Spinal cord (tissue), 10 donors: ENCODE measurements around the gene ATAD3C. TPM values are rescaled to one million over a fixed set of nuclear protein-coding genes. Genes with fewer than 3 reads are reported as not detected.
A peak's percentile ranks its signal among the peaks of the same experiment; 100 is the strongest.

ENCODE experiments used
- DNase-seq, 6 donors: peaks; one replicate each; pipeline versions ENCODE4 v3.0.0 to v3.0.0-alpha.2; 2013 to 2015; ENCODE audit warnings: low spot score in 6 of 6, low read depth in 4 of 6
- H3K27ac ChIP-seq: one replicate; pipeline ENCODE4 v1.5.1; 2013; ENCODE audit warnings: low read depth, low read length, control low read depth
- H3K27me3 ChIP-seq: one replicate; pipeline ENCODE4 v1.6.1; 2013; ENCODE audit warnings: low read length; ENCODE audit not compliant: control insufficient read depth, insufficient read depth
- H3K36me3 ChIP-seq: one replicate; pipeline ENCODE4 v1.6.1; 2013; ENCODE audit warnings: low read length; ENCODE audit not compliant: control insufficient read depth, insufficient read depth
- H3K4me1 ChIP-seq: one replicate; pipeline ENCODE4 v1.6.1; 2013; ENCODE audit warnings: low read length; ENCODE audit not compliant: control insufficient read depth, insufficient read depth
- H3K4me3 ChIP-seq: one replicate; pipeline ENCODE4 v1.5.1; 2013; ENCODE audit warnings: low read depth, low read length, control low read depth
- H3K9me3 ChIP-seq: one replicate; pipeline ENCODE4 v1.6.1; 2013; ENCODE audit warnings: low read length; ENCODE audit not compliant: control insufficient read depth, insufficient read depth
- WGBS: methylation state at CpG from one replicate; pipeline ENCODE4 v1.1.5; 2013; ENCODE audit warnings: missing lambda C conversion rate; ENCODE audit not compliant: insufficient coverage; 5-methylcytosine and 5-hydroxymethylcytosine counted together
- polyA plus RNA-seq, 2 donors: library from polyadenylated mRNA; unstranded; fragments of 120-200 nt; gene quantifications; one replicate each; pipeline ENCODE4 v1.2.1, GENCODE V29; 2013; ENCODE audit not compliant: insufficient read length in 2 of 2
- total RNA-seq, 2 donors: library from RNA; depleted of rRNA in 1 of 2; stranded (reverse); fragments of 120-200 nt in 1 of 2; fragments of >200 nt in 1 of 2; gene quantifications; one replicate each; pipeline versions ENCODE4 v1.2.3 to v1.2.4, GENCODE V29; 2013 to 2014
- donor health status: healthy.

The ATAD3C gene
- total and polyA plus RNA-seq, 4 donors = 0.10 to 2.3 (median 0.70) TPM

GRCh38 chr1:1418464-1419362 lies 30.8 kb upstream of the ATAD3C start:
- H3K4me1 ChIP-seq = peaks cover 33% of the 10 kb centered on the region
- no peak for DNase-seq
- no peak overlapping the region for H3K4me3 ChIP-seq
- H3K27ac ChIP-seq = no peak overlapping the region
- H3K36me3 ChIP-seq = peaks cover 4% of the 10 kb centered on the region
- no peaks in the 10 kb centered on the region for H3K9me3 ChIP-seq
- H3K27me3 ChIP-seq = peaks cover 6% of the 10 kb centered on the region
- 82% methylated on average over 19 of the region's 26 CpGs for whole genome bisulfite sequencing

- Histone ChIP-seq H3K27ac (no peak overlapping the region), H3K4me3 (no peak overlapping the region)
These were observed 30.1 kb upstream of the ATAD3C start for GRCh38 chr1:1419363-1419812.

GRCh38 chr1:1419813-1420653 lies 29.5 kb upstream of the ATAD3C start:
- Histone ChIP-seq H3K27ac (no peak overlapping the region), H3K27me3 (peaks cover 6% of the 10 kb centered on the region)
- 17% methylated on average over 107 of the region's 112 CpGs for WGBS

More at GRCh38 chr1:1419363-1419812, 30.1 kb upstream of the ATAD3C start:
- H3K9me3 ChIP-seq = no peaks in the 10 kb centered on the region
- 85% methylated on average over 20 of the region's 21 CpGs for WGBS
- peaks cover 4% of the 10 kb centered on the region for H3K36me3 ChIP-seq
- H3K4me1 ChIP-seq = peaks cover 33% of the 10 kb centered on the region
- DNase-seq = no peak
- H3K27me3 ChIP-seq = peaks cover 6% of the 10 kb centered on the region

GRCh38 chr1:1420654-1421141 lies 28.8 kb upstream of the ATAD3C start:
- H3K27me3 ChIP-seq = peaks cover 6% of the 10 kb centered on the region
- peaks cover 6% of the 10 kb centered on the region for H3K36me3 ChIP-seq
- WGBS = 70% methylated on average over 10 of the region's 12 CpGs
- no peak overlapping the region for H3K27ac ChIP-seq
- H3K4me1 ChIP-seq = peaks cover 34% of the 10 kb centered on the region
- no peak overlapping the region for H3K4me3 ChIP-seq
- no peaks in the 10 kb centered on the region for H3K9me3 ChIP-seq
- no peak for DNase-seq

More at GRCh38 chr1:1419813-1420653, 29.5 kb upstream of the ATAD3C start:
- no peaks in the 10 kb centered on the region for H3K9me3 ChIP-seq
- peaks cover 33% of the 10 kb centered on the region for H3K4me1 ChIP-seq
- no peak overlapping the region for H3K4me3 ChIP-seq
- peaks cover 4% of the 10 kb centered on the region for H3K36me3 ChIP-seq
- no peak for DNase-seq

- H3K4me3 ChIP-seq = no peak within 1 kb of the TSS
- no peak within 1 kb of the TSS for H3K27ac ChIP-seq
- DNase-seq = no peak
- peaks cover 11% of the 10 kb centered on the region for H3K36me3 ChIP-seq
- H3K9me3 ChIP-seq = no peaks in the 10 kb centered on the region
- peaks cover 6% of the 10 kb centered on the region for H3K27me3 ChIP-seq
- peaks cover 40% of the 10 kb centered on the region for H3K4me1 ChIP-seq
- 63% methylated on average over 14 of the region's 18 CpGs for WGBS
These were observed 28.2 kb upstream of the ATAD3C start, which contains the start of gene ANKRD65 for GRCh38 chr1:1421147-1421906. Gene ANKRD65 (minus strand): TSS chr1:1421276. CDS start chr1:1421005, 271 bp downstream.

GRCh38 chr1:1421907-1422464 lies 27.5 kb upstream of the ATAD3C start:
- 73% methylated on average over 2 of the region's 7 CpGs for WGBS
- peaks cover 47% of the 10 kb centered on the region for H3K4me1 ChIP-seq

GRCh38 chr1:1422465-1423244 lies 26.8 kb upstream of the ATAD3C start:
- 62% methylated on average over 24 of the region's 29 CpGs for WGBS
- Histone ChIP-seq H3K9me3 (no peaks in the 10 kb centered on the region), H3K27me3 (peaks cover 6% of the 10 kb centered on the region), H3K4me3 (no peak overlapping the region), H3K4me1 (peaks cover 49% of the 10 kb centered on the region), H3K27ac (no peak overlapping the region), H3K36me3 (peaks cover 14% of the 10 kb centered on the region)
- DNase-seq = peak in 2 of 6 donors; percentile 45 to 57

More at GRCh38 chr1:1421907-1422464, 27.5 kb upstream of the ATAD3C start:
- DNase-seq = no peak
- Histone ChIP-seq H3K27me3 (peaks cover 6% of the 10 kb centered on the region), H3K27ac (no peak overlapping the region), H3K36me3 (peaks cover 14% of the 10 kb centered on the region), H3K9me3 (no peaks in the 10 kb centered on the region), H3K4me3 (no peak overlapping the region)

- no peaks in the 10 kb centered on the region for H3K9me3 ChIP-seq
- peaks cover 6% of the 10 kb centered on the region for H3K27me3 ChIP-seq
- H3K27ac ChIP-seq = no peak overlapping the region
- peaks cover 14% of the 10 kb centered on the region for H3K36me3 ChIP-seq
- no peak overlapping the region for H3K4me3 ChIP-seq
- WGBS = 91% methylated on average over 5 of the region's 7 CpGs
- DNase-seq = no peak
- peaks cover 52% of the 10 kb centered on the region for H3K4me1 ChIP-seq
These were observed 26.3 kb upstream of the ATAD3C start for GRCh38 chr1:1423245-1423597.
